ENCODE results near the gene MOB3A. TPM values are rescaled to one million over a fixed set of nuclear protein-coding genes. Genes with fewer than 3 reads are reported as not detected.
A peak's percentile ranks its signal among the peaks of the same experiment; 100 is the strongest.

The MOB3A gene
- total and polyA plus RNA-seq, 9 of the 15 experiments (the other 6 are each of a cell fraction or from before 2014, with no cell fraction given), result 1.1 to 24.1 (median 6.0) TPM

DNA sequence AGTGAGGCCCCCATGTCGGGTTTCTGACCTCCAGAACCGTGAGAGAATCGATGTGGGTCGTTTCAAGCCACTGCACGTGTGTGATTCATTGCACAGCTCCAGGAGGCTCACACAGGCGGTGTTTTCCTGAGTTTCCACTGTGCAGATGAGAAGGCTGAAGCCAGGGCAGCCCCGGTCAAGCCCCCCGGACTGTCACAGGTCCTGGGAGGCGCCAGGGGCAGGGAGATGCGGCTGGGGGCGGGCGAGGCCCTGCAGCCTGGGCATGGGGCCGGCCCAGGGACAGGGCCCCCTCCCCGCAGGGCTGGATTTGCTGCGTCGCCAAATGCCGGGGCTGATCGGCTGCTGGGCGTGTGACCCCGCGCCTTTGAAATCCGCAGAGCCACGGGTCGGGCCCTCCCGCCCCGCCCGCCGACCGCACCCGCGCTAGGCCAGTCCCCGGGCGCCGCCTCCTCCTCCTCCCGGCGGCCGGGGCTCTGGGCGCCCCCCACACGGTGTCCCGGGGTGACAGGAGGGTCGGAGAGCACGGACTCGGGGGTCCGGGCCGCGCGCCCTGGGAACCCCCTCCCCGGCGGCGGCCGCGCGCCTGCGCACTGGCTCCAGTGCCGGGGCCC lies 35.1 kb downstream of the MOB3A start (continued):
- no peak for TF ChIP-seq ZBTB34 (CRISPR knock-in tag; IDR thresholded peaks at IDR 0.05)
- TF ChIP-seq LCOR (CRISPR knock-in tag; IDR thresholded peaks at IDR 0.05), result no peak
- no peak for TF ChIP-seq ZNF224 (CRISPR knock-in tag; IDR thresholded peaks at IDR 0.05)
- TF ChIP-seq CHCHD3 (CRISPR knock-in tag; IDR thresholded peaks at IDR 0.05), result no peak
- TF ChIP-seq MBD1 (CRISPR knock-in tag; IDR thresholded peaks at IDR 0.05), result no peak
- TF ChIP-seq CGGBP1 (CRISPR knock-in tag; IDR thresholded peaks at IDR 0.05), result no peak
- peak; percentile 35; the same call in 1 of the 2 replicates for TF ChIP-seq TOE1 (IDR thresholded peaks at IDR 0.05; ENCODE audit: borderline replicate concordance)
- 0 out of 2 replicates have a peak, but pooled peaks have one; percentile 70 for TF ChIP-seq TOE1 (CRISPR knock-in tag; IDR thresholded peaks at IDR 0.05; ENCODE audit: borderline replicate concordance, low read depth)
- TF ChIP-seq ZNF785 (CRISPR knock-in tag; IDR thresholded peaks at IDR 0.05), result no peak
- no peak for TF ChIP-seq FIP1L1 (IDR thresholded peaks at IDR 0.05; ENCODE audit: low read depth, low read length, poor library complexity, severe bottlenecking)
- no peak for TF ChIP-seq ZNF165 (CRISPR knock-in tag; IDR thresholded peaks at IDR 0.05; ENCODE audit: borderline replicate concordance)
- no peak for TF ChIP-seq ARHGAP35 (IDR thresholded peaks at IDR 0.05; ENCODE audit: partially characterized antibody)
- no peak for TF ChIP-seq HNRNPLL (IDR thresholded peaks at IDR 0.05; ENCODE audit: low read depth, low read length, poor library complexity, severe bottlenecking)
- TF ChIP-seq MAFG (tag; conservative IDR thresholded peaks at IDR 0.05), result no peak
- no peak; the same call in 1 of the 2 replicates for TF ChIP-seq BRD4 (IDR thresholded peaks at IDR 0.05)
- TF ChIP-seq, protein P1, sequence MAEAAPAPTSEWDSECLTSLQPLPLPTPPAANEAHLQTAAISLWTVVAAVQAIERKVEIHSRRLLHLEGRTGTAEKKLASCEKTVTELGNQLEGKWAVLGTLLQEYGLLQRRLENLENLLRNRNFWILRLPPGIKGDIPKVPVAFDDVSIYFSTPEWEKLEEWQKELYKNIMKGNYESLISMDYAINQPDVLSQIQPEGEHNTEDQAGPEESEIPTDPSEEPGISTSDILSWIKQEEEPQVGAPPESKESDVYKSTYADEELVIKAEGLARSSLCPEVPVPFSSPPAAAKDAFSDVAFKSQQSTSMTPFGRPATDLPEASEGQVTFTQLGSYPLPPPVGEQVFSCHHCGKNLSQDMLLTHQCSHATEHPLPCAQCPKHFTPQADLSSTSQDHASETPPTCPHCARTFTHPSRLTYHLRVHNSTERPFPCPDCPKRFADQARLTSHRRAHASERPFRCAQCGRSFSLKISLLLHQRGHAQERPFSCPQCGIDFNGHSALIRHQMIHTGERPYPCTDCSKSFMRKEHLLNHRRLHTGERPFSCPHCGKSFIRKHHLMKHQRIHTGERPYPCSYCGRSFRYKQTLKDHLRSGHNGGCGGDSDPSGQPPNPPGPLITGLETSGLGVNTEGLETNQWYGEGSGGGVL (CRISPR knock-in tag; IDR thresholded peaks at IDR 0.05), result no peak
- TF ChIP-seq TFAP4 (CRISPR knock-in tag; IDR thresholded peaks at IDR 0.05; ENCODE audit: borderline replicate concordance), result peak; percentile 20; the same call in 1 of the 2 replicates
- no peak for TF ChIP-seq SPI1 (IDR thresholded peaks at IDR 0.05; ENCODE audit: borderline replicate concordance, low read depth, low read length)
- TF ChIP-seq ZFP91 (CRISPR knock-in tag; IDR thresholded peaks at IDR 0.05), result no peak
- no peak for TF ChIP-seq ZC3H4 (CRISPR knock-in tag; IDR thresholded peaks at IDR 0.05; ENCODE audit: borderline replicate concordance)

Measured in K562 (cell line).